GM10266 (cell line): ENCODE results near the gene FAM217B.

Experiments used
- DNase-seq: peaks from one replicate; pipeline ENCODE4 v3.0.0; 2012; ENCODE audit errors: extremely low spot score
- TF ChIP-seq, protein P1 (sequence below): IDR thresholded peaks from 2 replicates; pipeline ENCODE4 v1.5.1; 2012; ENCODE audit warnings: mild to moderate bottlenecking, low read depth; ENCODE audit not compliant: control insufficient read depth, insufficient read depth; ENCODE audit errors: missing control alignments

The FAM217B gene

DNA sequence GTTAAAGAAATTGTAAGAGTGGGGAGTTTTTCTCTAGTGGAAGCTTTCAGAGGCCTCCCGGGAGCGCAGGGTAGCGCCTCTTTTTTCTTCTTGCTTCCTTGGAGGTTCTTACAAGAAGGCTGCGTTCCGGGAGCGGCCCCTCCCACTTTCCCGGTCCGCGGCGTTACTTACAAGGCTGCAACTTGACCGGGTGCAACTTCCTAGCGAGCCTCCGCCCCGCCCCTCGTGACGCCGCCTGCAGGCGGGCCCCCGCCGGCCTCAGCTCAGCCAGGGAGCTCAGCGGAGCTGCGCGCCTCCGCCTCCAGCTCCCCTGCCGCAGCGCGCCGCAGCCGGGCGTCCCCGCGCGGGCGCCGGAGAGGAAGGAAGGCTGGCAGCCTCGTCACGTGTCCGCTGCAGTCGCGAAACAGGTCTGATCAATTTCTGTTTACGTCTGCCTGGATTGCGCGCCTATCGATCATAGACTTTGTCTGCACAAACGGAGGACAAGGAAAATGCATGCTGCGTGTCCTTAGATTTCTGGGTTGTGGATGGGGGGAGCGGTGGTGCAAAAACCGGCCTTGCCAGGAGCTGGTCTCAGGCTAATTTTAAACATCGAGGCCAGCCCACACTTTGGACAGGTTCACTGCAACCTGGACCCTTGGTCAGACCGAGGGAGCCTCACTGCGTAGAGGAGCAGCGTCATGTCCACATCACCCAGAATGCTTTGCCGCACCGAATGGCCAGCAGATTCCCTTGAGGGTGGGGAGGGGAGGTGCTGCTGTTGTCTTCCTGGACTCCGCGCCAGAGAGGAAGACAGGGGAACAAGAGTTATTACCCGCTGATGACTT, at the start of gene FAM217B, which contains the start of gene PPP1R3D:
Gene FAM217B (plus strand): TSS at position 261 of the 827 bp plus-strand sequence. CDS start 3,555 bp downstream, outside the sequence.
Gene PPP1R3D (minus strand): TSS at position 177 of the 827 bp plus-strand sequence. CDS start 374 bp downstream, outside the sequence.
- DNase-seq, result peak; percentile 98
- TF ChIP-seq, protein P1, sequence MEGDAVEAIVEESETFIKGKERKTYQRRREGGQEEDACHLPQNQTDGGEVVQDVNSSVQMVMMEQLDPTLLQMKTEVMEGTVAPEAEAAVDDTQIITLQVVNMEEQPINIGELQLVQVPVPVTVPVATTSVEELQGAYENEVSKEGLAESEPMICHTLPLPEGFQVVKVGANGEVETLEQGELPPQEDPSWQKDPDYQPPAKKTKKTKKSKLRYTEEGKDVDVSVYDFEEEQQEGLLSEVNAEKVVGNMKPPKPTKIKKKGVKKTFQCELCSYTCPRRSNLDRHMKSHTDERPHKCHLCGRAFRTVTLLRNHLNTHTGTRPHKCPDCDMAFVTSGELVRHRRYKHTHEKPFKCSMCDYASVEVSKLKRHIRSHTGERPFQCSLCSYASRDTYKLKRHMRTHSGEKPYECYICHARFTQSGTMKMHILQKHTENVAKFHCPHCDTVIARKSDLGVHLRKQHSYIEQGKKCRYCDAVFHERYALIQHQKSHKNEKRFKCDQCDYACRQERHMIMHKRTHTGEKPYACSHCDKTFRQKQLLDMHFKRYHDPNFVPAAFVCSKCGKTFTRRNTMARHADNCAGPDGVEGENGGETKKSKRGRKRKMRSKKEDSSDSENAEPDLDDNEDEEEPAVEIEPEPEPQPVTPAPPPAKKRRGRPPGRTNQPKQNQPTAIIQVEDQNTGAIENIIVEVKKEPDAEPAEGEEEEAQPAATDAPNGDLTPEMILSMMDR, result no peak

DNA sequence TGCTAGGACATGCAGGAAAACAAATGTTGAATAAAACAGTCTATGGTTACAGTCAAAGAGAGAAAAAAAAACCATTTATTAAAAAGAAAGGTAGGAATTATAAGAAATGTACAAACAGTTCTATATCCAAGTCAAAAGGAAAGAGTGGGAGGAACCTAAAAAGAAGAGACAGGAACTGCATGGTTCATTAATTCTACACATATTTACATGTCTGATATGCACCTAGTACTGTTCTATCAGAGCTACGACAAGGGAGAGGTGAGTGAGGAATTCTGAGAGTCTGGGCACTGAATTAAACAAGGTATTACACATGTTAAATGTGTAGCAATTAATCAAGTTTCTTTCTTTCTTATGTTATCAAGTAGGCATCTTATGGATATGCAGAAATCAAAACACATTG, 48.6 kb upstream of the FAM217B start:
- DNase-seq, result no peak
- TF ChIP-seq, protein P1, result no peak

- TF ChIP-seq, protein P1, result no peak
- DNase-seq, result no peak
Measured at GRCh38 chr20:59895908-59896307, 44.3 kb upstream of the FAM217B start.

- DNase-seq, result no peak
- TF ChIP-seq, protein P1, result no peak
Measured at GRCh38 chr20:59902470-59902869, 37.7 kb upstream of the FAM217B start.

- no peak for DNase-seq
- TF ChIP-seq, protein P1, result no peak
Measured at GRCh38 chr20:59903621-59904020, 36.6 kb upstream of the FAM217B start.

GRCh38 chr20:59908855-59909254, 31.3 kb upstream of the FAM217B start:
- TF ChIP-seq, protein P1, result no peak
- DNase-seq, result no peak

GRCh38 chr20:59911041-59911440, 29.1 kb upstream of the FAM217B start:
- no peak for DNase-seq
- TF ChIP-seq, protein P1, result no peak
